Spleen (tissue), 11 donors: Measurements from ENCODE around the gene PDF. TPM values are rescaled to one million over a fixed set of nuclear protein-coding genes. Genes with fewer than 3 reads are reported as not detected.

Source experiments
- DNase-seq: peaks from one replicate; pipeline ENCODE4 v3.0.0-alpha.2; 2020
- H3K27ac ChIP-seq, 8 donors: fragments of 200-600 bp; sonication (generic) in 7 of 8; 1 replicate in 4 of 8; 2 replicates in 4 of 8; pipeline versions ENCODE4 v1.5.0 to v1.8.0; 2016 to 2021; ENCODE audit warnings: inconsistent platforms in 4 of 8, mild to moderate bottlenecking in 4 of 8, moderate library complexity in 1 of 8
- H3K27me3 ChIP-seq, 7 donors: fragments of 200-600 bp; sonication (generic) in 6 of 7; replicated peaks in 1 of 7; 1 replicate in 4 of 7; 2 replicates in 3 of 7; pipeline versions ENCODE4 v1.5.0 to v1.8.0; 2016 to 2021; ENCODE audit warnings: inconsistent platforms in 3 of 7, mild to moderate bottlenecking in 1 of 7
- H3K36me3 ChIP-seq, 6 donors: fragments of 200-600 bp; sonication (generic) in 5 of 6; 1 replicate in 4 of 6; 2 replicates in 2 of 6; pipeline versions ENCODE4 v1.5.0 to v1.8.0; 2016 to 2021; ENCODE audit warnings: inconsistent platforms in 2 of 6
- H3K4me1 ChIP-seq, 6 donors: fragments of 200-600 bp; sonication (generic) in 5 of 6; 1 replicate in 3 of 6; 2 replicates in 3 of 6; pipeline versions ENCODE4 v1.5.0 to v1.8.0; 2016 to 2021; ENCODE audit warnings: inconsistent platforms in 3 of 6
- H3K4me3 ChIP-seq, 8 donors: fragments of 200-600 bp; sonication (generic) in 7 of 8; 1 replicate in 4 of 8; 2 replicates in 4 of 8; pipeline versions ENCODE4 v1.5.0 to v1.8.0; 2016 to 2021; ENCODE audit warnings: inconsistent platforms in 4 of 8, mild to moderate bottlenecking in 4 of 8, moderate library complexity in 2 of 8
- H3K9me3 ChIP-seq, 8 donors: fragments of 200-600 bp; sonication (generic) in 7 of 8; 1 replicate in 4 of 8; 2 replicates in 4 of 8; pipeline versions ENCODE4 v1.5.0 to v1.8.0; 2016 to 2021; ENCODE audit warnings: inconsistent platforms in 4 of 8
- CTCF ChIP-seq, 11 experiments: fragments of 200-600 bp in 7 of 11; fragments of 450-650 bp in 4 of 11; sonication (generic) in 4 of 11; IDR thresholded peaks in 8 of 11; conservative IDR thresholded peaks in 3 of 11; 1 replicate in 7 of 11; 2 replicates in 4 of 11; pipeline versions ENCODE4 v1.4.0 to v1.8.0; 2016 to 2021; ENCODE audit warnings: antibody characterized with exemption in 11 of 11, inconsistent platforms in 4 of 11, mild to moderate bottlenecking in 1 of 11
- POLR2A ChIP-seq, 3 donors: fragments of 450-650 bp; IDR thresholded peaks; one replicate each; pipeline ENCODE4 v1.5.1; 2017; ENCODE audit warnings: antibody characterized with exemption in 3 of 3, mild to moderate bottlenecking in 1 of 3
- POLR2AphosphoS5 ChIP-seq, 3 donors: sonication (generic); formaldehyde crosslinking; IDR thresholded peaks; one replicate each; pipeline ENCODE4 v1.5.1; 2017; ENCODE audit warnings: antibody characterized with exemption in 3 of 3
- WGBS, 5 donors: extraction: QIAGEN DNeasy Blood & Tissue Kit in 3 of 5; methylation state at CpG; one replicate each; pipeline versions ENCODE4 v1.1.5 to v1.1.7; 2013 to 2018; 5-methylcytosine and 5-hydroxymethylcytosine counted together
- intact Hi-C: fragments of 100-400 bp; cut with DNase I; formaldehyde crosslinking; loops from one replicate; pipeline ENCODE4 v1.15.0; 2023; ENCODE audit warnings: low total_unique reads
- polyA plus RNA-seq, 3 donors: library from polyadenylated mRNA; stranded (reverse); fragments of 200-250 nt; gene quantifications; one replicate each; pipeline ENCODE4 v1.2.1, GENCODE V29; 2013
- total RNA-seq, 7 donors: library from RNA; depleted of rRNA in 3 of 7; stranded (reverse); fragments of >200 nt in 3 of 7; fragmentation: NEBNext Ultra II Directional in 4 of 7; extraction: Animal tissue kit (Norgen Biotek cat#: 25700) in 4 of 7; gene quantifications; one replicate each; pipeline versions ENCODE4 v1.1.0 to v1.2.1, GENCODE V29; 2016 to 2021
- donor health status: healthy with polysubstance abuse.
- donor health status: DM: no; HTN: no; CAD: no; lungs with moderate emphysema.
- donor health status: DM: no; HTN: no; CAD: no.
- donor health status: Bipolar disorder and iron deficiency.
- donor health status: healthy.
- donor health status: DM: no; HTN: no; CAD: no.
- donor health status: DM: yes; HTN: yes; CAD: no.

Gene PDF
- total and polyA plus RNA-seq, 10 donors: 2.4 to 18.5 (median 7.6) TPM

GRCh38 chr16:69323415-69323814, 7.0 kb downstream of the PDF start:
- WGBS, 5 donors: 92 to 97% (median 94%) methylated on average over 12 to 14 of the region's 14 CpGs
- peak; percentile 58 for DNase-seq
- peaks cover 16 to 100% (median 82%) of the 10 kb centered on the region in 6 donors for H3K36me3 ChIP-seq
- no peaks in the 10 kb centered on the region for H3K9me3 ChIP-seq
- no peak overlapping the region for H3K27ac ChIP-seq
- H3K4me3 ChIP-seq: no peak overlapping the region
- no peaks in the 10 kb centered on the region for H3K27me3 ChIP-seq
- intact Hi-C loops: no loop called here
- TF ChIP-seq CTCF (IDR thresholded peaks at IDR 0.05 in 8 of 11, conservative IDR thresholded peaks at IDR 0.05 in 3 of 11) (no peak), POLR2AphosphoS5 (IDR thresholded peaks at IDR 0.05) (peak in 1 of 3 donors; percentile 51)
- peaks cover 17 to 54% (median 37%) of the 10 kb centered on the region in 6 donors for H3K4me1 ChIP-seq

DNA sequence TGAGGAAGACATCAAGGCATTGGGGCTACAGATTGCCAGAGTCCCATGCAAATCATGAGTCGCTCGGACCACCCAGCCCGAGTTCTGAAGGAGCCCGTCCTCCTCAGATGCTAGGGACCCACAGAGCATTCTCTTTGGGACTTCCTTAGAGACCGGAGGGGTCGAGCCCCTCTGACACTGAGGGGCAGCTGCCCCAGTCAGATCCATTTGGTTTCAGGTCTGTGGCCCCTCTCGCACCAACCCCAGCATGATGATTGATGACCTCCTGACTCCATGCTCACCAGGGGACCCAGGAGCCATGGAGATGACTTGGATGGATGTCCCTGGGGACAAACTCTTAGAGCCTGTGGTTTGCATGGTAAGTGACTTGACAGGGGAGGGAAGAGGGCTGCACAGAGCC, 8.0 kb downstream of the PDF start:
- Histone ChIP-seq H3K4me3 (no peak overlapping the region), H3K9me3 (no peaks in the 10 kb centered on the region), H3K27me3 (no peaks in the 10 kb centered on the region), H3K27ac (no peak overlapping the region), H3K36me3 (peaks cover 16 to 100% (median 87%) of the 10 kb centered on the region in 6 donors), H3K4me1 (peaks cover 9 to 44% (median 26%) of the 10 kb centered on the region in 6 donors)
- 86 to 93% (median 92%) methylated on average over 3 to 7 of the region's 7 CpGs for WGBS, 5 donors
- TF ChIP-seq CTCF (IDR thresholded peaks at IDR 0.05 in 8 of 11, conservative IDR thresholded peaks at IDR 0.05 in 3 of 11) (no peak), POLR2AphosphoS5 (IDR thresholded peaks at IDR 0.05) (peak in 1 of 3 donors; percentile 13)
- intact Hi-C loops: no loop called here
- DNase-seq: peak; percentile 58

GRCh38 chr16:69321080-69321479, 9.3 kb downstream of the PDF start:
- intact Hi-C loops: no loop called here
- Histone ChIP-seq H3K9me3 (no peaks in the 10 kb centered on the region), H3K4me1 (peaks cover 3 to 32% (median 14%) of the 10 kb centered on the region in 6 donors), H3K4me3 (no peak overlapping the region), H3K27ac (no peak overlapping the region), H3K36me3 (peaks cover 24 to 100% (median 94%) of the 10 kb centered on the region in 6 donors), H3K27me3 (no peaks in the 10 kb centered on the region)
- 91 to 96% (median 94%) methylated on average over 11 to 22 of the region's 22 CpGs for WGBS, 5 donors
- peak; percentile 60 for DNase-seq
- TF ChIP-seq POLR2AphosphoS5 (IDR thresholded peaks at IDR 0.05) (peak in 1 of 3 donors; percentile 59), CTCF (IDR thresholded peaks at IDR 0.05 in 8 of 11, conservative IDR thresholded peaks at IDR 0.05 in 3 of 11) (no peak)

DNA sequence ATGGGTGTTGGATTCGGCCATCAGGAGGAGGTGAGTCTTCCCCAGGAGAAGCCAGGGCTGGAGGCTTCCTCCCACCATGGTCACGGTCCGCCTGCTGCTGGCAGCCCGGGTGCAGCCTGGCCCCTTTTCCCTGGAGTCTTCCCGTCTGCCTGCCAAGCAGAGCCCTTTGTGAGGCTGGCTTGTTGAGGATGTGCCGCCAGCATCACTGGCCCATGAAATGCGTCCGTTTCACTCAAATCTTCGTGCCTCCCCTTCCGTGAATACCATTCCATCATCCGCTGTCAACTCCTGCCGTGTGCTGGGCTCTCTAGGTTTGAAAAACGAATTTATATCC, 9.7 kb downstream of the PDF start:
- Histone ChIP-seq H3K9me3 (no peaks in the 10 kb centered on the region), H3K4me1 (peaks cover 3 to 32% (median 11%) of the 10 kb centered on the region in 6 donors), H3K4me3 (no peak overlapping the region), H3K27ac (no peak overlapping the region), H3K27me3 (no peaks in the 10 kb centered on the region), H3K36me3 (peaks cover 25 to 100% (median 95%) of the 10 kb centered on the region in 6 donors)
- DNase-seq: peak; percentile 41
- TF ChIP-seq POLR2A (IDR thresholded peaks at IDR 0.05) (no peak), CTCF (IDR thresholded peaks at IDR 0.05 in 8 of 11, conservative IDR thresholded peaks at IDR 0.05 in 3 of 11) (no peak), POLR2AphosphoS5 (IDR thresholded peaks at IDR 0.05) (peak in 2 of 3 donors; percentile 11 to 13)
- intact Hi-C loops: no loop called here
- 89 to 96% (median 90%) methylated on average over 13 of the region's 13 CpGs for WGBS, 5 donors
